Kidney epithelial cell (primary cell): ENCODE data around the gene FAM199X. TPM values are rescaled to one million over a fixed set of nuclear protein-coding genes. Genes with fewer than 3 reads are reported as not detected.

Source experiments
- DNase-seq: peaks from one replicate; pipeline ENCODE4 v3.0.0-alpha.2; 2010; ENCODE audit warnings: low read depth
- H3K27me3 ChIP-seq: 2 replicates; pipeline ENCODE4 v1.6.0; 2011; ENCODE audit warnings: low read length; ENCODE audit not compliant: control insufficient read depth, insufficient read depth
- H3K36me3 ChIP-seq: 2 replicates; pipeline ENCODE4 v1.5.1; 2011; ENCODE audit warnings: low read length; ENCODE audit not compliant: control insufficient read depth, insufficient read depth
- H3K4me3 ChIP-seq: 2 replicates; pipeline ENCODE4 v1.5.1; 2011; ENCODE audit warnings: low read depth, mild to moderate bottlenecking, control low read depth, low read length
- CTCF ChIP-seq: IDR thresholded peaks from 2 replicates; pipeline ENCODE4 v1.5.1; 2011; ENCODE audit warnings: mild to moderate bottlenecking, moderate library complexity, low read length, control low read depth, inconsistent platforms; ENCODE audit not compliant: insufficient read depth, poor library complexity, severe bottlenecking
- total RNA-seq: library from RNA; depleted of rRNA; stranded (reverse); fragments of >200 nt; gene quantifications from 2 replicates; pipeline ENCODE4 v1.2.3, GENCODE V29; 2015

Gene FAM199X
- total RNA-seq: 22.8 and 25.1 TPM in 2 replicates

GRCh38 chrX:104165894-104166734 lies at the start of gene FAM199X:
Gene FAM199X (plus strand): TSS chrX:104166453. CDS start chrX:104166786, 333 bp downstream.
- no peaks in the 10 kb centered on the region for H3K36me3 ChIP-seq
- peak; percentile 58 for TF ChIP-seq CTCF
- peak; percentile 35 for DNase-seq
- H3K27me3 ChIP-seq: no peaks in the 10 kb centered on the region
- peak within 1 kb of the TSS; percentile 68 for H3K4me3 ChIP-seq

- no peak for TF ChIP-seq CTCF
- DNase-seq: no peak
- Histone ChIP-seq H3K27me3 (no peaks in the 10 kb centered on the region), H3K36me3 (no peaks in the 10 kb centered on the region), H3K4me3 (no peak overlapping the region)
These were observed 48.5 kb upstream of the FAM199X start for GRCh38 chrX:104117759-104118158.

GRCh38 chrX:104118765-104119164 lies 47.5 kb upstream of the FAM199X start:
- Histone ChIP-seq H3K36me3 (no peaks in the 10 kb centered on the region), H3K27me3 (no peaks in the 10 kb centered on the region), H3K4me3 (no peak overlapping the region)
- DNase-seq: no peak
- TF ChIP-seq CTCF: no peak

GRCh38 chrX:104122829-104123228 lies 43.4 kb upstream of the FAM199X start:
- no peak for DNase-seq
- Histone ChIP-seq H3K27me3 (no peaks in the 10 kb centered on the region), H3K4me3 (no peak overlapping the region), H3K36me3 (no peaks in the 10 kb centered on the region)
- no peak for TF ChIP-seq CTCF

- TF ChIP-seq CTCF: no peak
- H3K27me3 ChIP-seq: peaks cover 2% of the 10 kb centered on the region
- no peak overlapping the region for H3K4me3 ChIP-seq
- no peaks in the 10 kb centered on the region for H3K36me3 ChIP-seq
- no peak for DNase-seq
These were observed 39.4 kb upstream of the FAM199X start for GRCh38 chrX:104126856-104127255.

GRCh38 chrX:104130808-104131207 lies 35.4 kb upstream of the FAM199X start:
- DNase-seq: no peak
- Histone ChIP-seq H3K27me3 (peaks cover 2% of the 10 kb centered on the region), H3K36me3 (no peaks in the 10 kb centered on the region), H3K4me3 (no peak overlapping the region)
- TF ChIP-seq CTCF: no peak
